SK-N-SH treated with all-trans-retinoic acid at 6 μM for 48 hours (cell line): ENCODE results near the gene RHEBL1.
A peak's percentile ranks its signal among the peaks of the same experiment; 100 is the strongest.

ENCODE experiments used
- ATAC-seq: fragments of 200-7000 bp; cut with Tn5 transposase; 3 replicates; pipeline ENCODE4 v1.9.1; 2020; ENCODE audit warnings: mild to moderate bottlenecking, moderate library complexity
- ARNTL ChIP-seq: fragments of 450-650 bp; formaldehyde crosslinking; IDR thresholded peaks from 2 replicates; pipeline ENCODE4 v1.5.0; 2020; ENCODE audit warnings: low read depth, mild to moderate bottlenecking, moderate library complexity, borderline replicate concordance
- BACH2 ChIP-seq: fragments of 250-450 bp; sonication (Bioruptor Pico); IDR thresholded peaks from 2 replicates; pipeline ENCODE4 v1.9.0; 2021; ENCODE audit warnings: mild to moderate bottlenecking, borderline replicate concordance
- CREB5 ChIP-seq: fragments of 250-450 bp; sonication (Bioruptor Pico); IDR thresholded peaks from 2 replicates; pipeline ENCODE4 v1.5.1; 2020; ENCODE audit warnings: low read depth, mild to moderate bottlenecking, moderate library complexity
- CSDC2 ChIP-seq: fragments of 250-450 bp; sonication (Bioruptor Pico); IDR thresholded peaks from 2 replicates; pipeline ENCODE4 v1.5.0; 2020; ENCODE audit warnings: mild to moderate bottlenecking, moderate library complexity
- CSRNP3 ChIP-seq: fragments of 250-450 bp; sonication (Bioruptor Pico); IDR thresholded peaks from 2 replicates; pipeline ENCODE4 v1.5.1; 2021; ENCODE audit warnings: mild to moderate bottlenecking, moderate library complexity
- ESRRG ChIP-seq: fragments of 250-450 bp; sonication (Bioruptor Pico); IDR thresholded peaks from 2 replicates; pipeline ENCODE4 v1.6.1; 2021; ENCODE audit warnings: mild to moderate bottlenecking
- GLIS3 ChIP-seq: fragments of 250-450 bp; sonication (Bioruptor Pico); IDR thresholded peaks from 2 replicates; pipeline ENCODE4 v1.5.0; 2020; ENCODE audit warnings: mild to moderate bottlenecking, moderate library complexity
- ISL1 ChIP-seq: fragments of 250-450 bp; sonication (Bioruptor Pico); IDR thresholded peaks from 2 replicates; pipeline ENCODE4 v2.1.2; 2022; ENCODE audit warnings: mild to moderate bottlenecking, moderate library complexity
- PATZ1 ChIP-seq: fragments of 250-450 bp; sonication (Bioruptor Pico); IDR thresholded peaks from 2 replicates; pipeline ENCODE4 v1.8.0; 2020; ENCODE audit warnings: mild to moderate bottlenecking, moderate library complexity, borderline replicate concordance
- POU6F1 ChIP-seq: fragments of 250-450 bp; sonication (Bioruptor Pico); IDR thresholded peaks from 2 replicates; pipeline ENCODE4 v1.8.0; 2021; ENCODE audit warnings: low read depth, mild to moderate bottlenecking, moderate library complexity, borderline replicate concordance
- PPARA ChIP-seq: fragments of 250-450 bp; sonication (Bioruptor Pico); IDR thresholded peaks from 2 replicates; pipeline ENCODE4 v1.5.0; 2020; ENCODE audit warnings: mild to moderate bottlenecking, borderline replicate concordance
- RARB ChIP-seq: fragments of 250-450 bp; sonication (Bioruptor Pico); IDR thresholded peaks from 2 replicates; pipeline ENCODE4 v1.8.0; 2021; ENCODE audit warnings: mild to moderate bottlenecking, moderate library complexity
- SNAI2 ChIP-seq: fragments of 250-450 bp; sonication (Bioruptor Pico); IDR thresholded peaks from 2 replicates; pipeline ENCODE4 v1.5.0; 2020; ENCODE audit warnings: mild to moderate bottlenecking, moderate library complexity
- TCF4 ChIP-seq: fragments of 250-450 bp; sonication (Bioruptor Pico); IDR thresholded peaks from 2 replicates; pipeline ENCODE4 v1.8.0; 2021; ENCODE audit warnings: mild to moderate bottlenecking, moderate library complexity, borderline replicate concordance
- TOX ChIP-seq: fragments of 250-450 bp; sonication (Bioruptor Pico); IDR thresholded peaks from 2 replicates; pipeline ENCODE4 v1.8.0; 2021; ENCODE audit warnings: mild to moderate bottlenecking, moderate library complexity, borderline replicate concordance
- TSHZ2 ChIP-seq: fragments of 250-450 bp; sonication (Bioruptor Pico); IDR thresholded peaks from 2 replicates; pipeline ENCODE4 v1.5.0; 2020; ENCODE audit warnings: mild to moderate bottlenecking, moderate library complexity
- ZC3H10 ChIP-seq: fragments of 250-450 bp; sonication (Bioruptor Pico); IDR thresholded peaks from 2 replicates; pipeline ENCODE4 v1.5.1; 2021; ENCODE audit warnings: mild to moderate bottlenecking, moderate library complexity
- ZFP3 ChIP-seq: fragments of 250-450 bp; sonication (Bioruptor Pico); IDR thresholded peaks from 2 replicates; pipeline ENCODE4 v1.5.0; 2020; ENCODE audit warnings: mild to moderate bottlenecking, moderate library complexity
- ZFP30 ChIP-seq: fragments of 450-650 bp; formaldehyde crosslinking; IDR thresholded peaks from 2 replicates; pipeline ENCODE4 v1.5.0; 2022; ENCODE audit warnings: mild to moderate bottlenecking, moderate library complexity
- ZNF565 ChIP-seq: fragments of 450-650 bp; formaldehyde crosslinking; conservative IDR thresholded peaks from 2 replicates; pipeline ENCODE4 v1.5.0; 2020; ENCODE audit warnings: low read depth, mild to moderate bottlenecking, moderate library complexity
- ZNF70 ChIP-seq: fragments of 450-650 bp; formaldehyde crosslinking; IDR thresholded peaks from 2 replicates; pipeline ENCODE4 v1.5.0; 2020; ENCODE audit warnings: mild to moderate bottlenecking, moderate library complexity
- ZNF8 ChIP-seq: fragments of 450-650 bp; formaldehyde crosslinking; IDR thresholded peaks from 2 replicates; pipeline ENCODE4 v1.5.0; 2020; ENCODE audit warnings: mild to moderate bottlenecking, moderate library complexity

Gene RHEBL1

GRCh38 chr12:49094975-49095365 lies 25.2 kb upstream of the RHEBL1 start:
- TF ChIP-seq RARB (CRISPR knock-in tag) (no peak), CSDC2 (no peak), GLIS3 (CRISPR knock-in tag) (no peak), ZNF8 (no peak), ZC3H10 (CRISPR knock-in tag) (no peak), ARNTL (CRISPR knock-in tag) (no peak), ZFP3 (CRISPR knock-in tag) (no peak), POU6F1 (no peak), TCF4 (no peak), TOX (CRISPR knock-in tag) (no peak), CREB5 (CRISPR knock-in tag) (no peak), ISL1 (no peak), PATZ1 (CRISPR knock-in tag) (no peak)
- no peak; the same call in 2 of the 3 replicates for ATAC-seq

- peak; percentile 59 for ATAC-seq
- TF ChIP-seq ISL1 (no peak), ZFP30 (CRISPR knock-in tag) (no peak), PPARA (CRISPR knock-in tag) (no peak), ZFP3 (CRISPR knock-in tag) (no peak), CSRNP3 (no peak), ESRRG (CRISPR knock-in tag) (no peak), TOX (CRISPR knock-in tag) (no peak), CREB5 (CRISPR knock-in tag) (no peak), TCF4 (no peak), ZNF565 (CRISPR knock-in tag) (no peak), GLIS3 (CRISPR knock-in tag) (no peak), ZNF70 (CRISPR knock-in tag) (no peak), SNAI2 (CRISPR knock-in tag) (no peak), BACH2 (CRISPR knock-in tag) (no peak), PATZ1 (CRISPR knock-in tag) (no peak), POU6F1 (no peak), ZNF8 (no peak), ARNTL (CRISPR knock-in tag) (no peak), TSHZ2 (CRISPR knock-in tag) (no peak), ZC3H10 (CRISPR knock-in tag) (no peak)
- TF ChIP-seq, all 23 proteins: peak for 0
These were observed 24.6 kb upstream of the RHEBL1 start, which contains the start of gene DHH for GRCh38 chr12:49094160-49094974. Gene DHH (minus strand): TSS chr12:49094801. CDS start chr12:49094512, 289 bp downstream.
